ELR (cell line): Measurements from ENCODE around the gene ZNF668.
"Not testable (repeated sequence)": the region's sequence is repeated elsewhere in the genome, so short reads cannot be mapped to it uniquely, and the experiment has no call there.

Experiments used
- DNase-seq: peaks from one replicate; pipeline ENCODE4 v3.0.0-alpha.2; 2015; ENCODE audit warnings: low read depth

The ZNF668 gene

DNA sequence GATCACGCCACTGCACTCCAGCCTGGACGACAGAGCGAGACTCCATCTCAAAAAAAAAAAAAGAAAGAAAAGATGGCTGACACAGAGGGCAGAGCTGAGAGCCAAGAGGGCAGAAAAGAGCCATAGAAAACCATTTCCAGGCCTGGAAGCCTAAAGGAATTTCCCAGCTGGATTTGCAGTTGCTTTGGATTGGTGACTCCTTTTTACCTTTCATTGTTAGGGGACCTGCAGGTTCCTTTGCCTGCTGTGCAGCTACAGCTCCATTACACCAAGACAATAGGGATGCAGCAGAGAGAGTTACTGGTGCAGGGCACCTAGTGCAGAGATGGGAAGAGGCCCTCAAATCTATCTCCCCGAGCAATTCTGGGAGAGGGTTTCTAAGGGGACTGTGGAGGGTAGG is 18.4 kb downstream of the ZNF668 start:
- DNase-seq = no peak

GRCh38 chr16:31052114-31052513 is 21.9 kb downstream of the ZNF668 start:
- DNase-seq = peak; percentile 98

DNA sequence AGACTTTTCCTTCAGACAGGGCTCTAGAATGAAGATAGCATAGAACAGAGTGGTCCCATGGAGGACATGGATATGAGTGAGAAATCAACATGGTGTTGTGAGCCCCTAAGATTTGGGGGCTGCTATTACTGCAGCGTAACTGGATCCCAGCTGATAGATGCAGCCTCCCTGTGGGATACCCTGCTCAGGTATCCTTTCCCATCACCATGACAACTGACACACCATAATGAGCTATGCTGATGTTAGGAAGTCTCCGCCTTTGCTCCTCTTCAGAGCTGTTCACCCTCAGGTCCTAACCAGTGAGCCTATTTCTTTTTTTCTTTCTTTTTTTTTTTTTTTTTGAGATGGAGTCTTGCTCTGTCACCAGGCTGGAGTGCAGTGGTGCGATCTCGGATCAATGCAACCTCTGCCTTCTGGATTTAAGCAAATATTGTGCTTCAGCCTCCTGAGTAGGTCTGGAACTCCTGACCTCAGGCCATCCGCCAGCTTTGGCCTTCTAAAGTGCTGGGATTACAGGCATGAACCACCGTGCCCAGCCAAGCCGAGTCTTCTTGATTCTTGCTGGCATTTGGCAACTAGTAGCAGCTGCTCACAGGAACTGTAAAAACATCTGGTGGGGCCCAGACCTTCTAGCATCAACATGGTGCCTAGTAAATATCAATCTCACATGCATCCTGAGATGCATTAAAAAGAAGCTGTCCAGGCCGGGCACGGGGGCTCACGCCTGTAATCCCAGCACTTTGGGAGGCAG is 23.6 kb downstream of the ZNF668 start:
- no peak for DNase-seq

DNA sequence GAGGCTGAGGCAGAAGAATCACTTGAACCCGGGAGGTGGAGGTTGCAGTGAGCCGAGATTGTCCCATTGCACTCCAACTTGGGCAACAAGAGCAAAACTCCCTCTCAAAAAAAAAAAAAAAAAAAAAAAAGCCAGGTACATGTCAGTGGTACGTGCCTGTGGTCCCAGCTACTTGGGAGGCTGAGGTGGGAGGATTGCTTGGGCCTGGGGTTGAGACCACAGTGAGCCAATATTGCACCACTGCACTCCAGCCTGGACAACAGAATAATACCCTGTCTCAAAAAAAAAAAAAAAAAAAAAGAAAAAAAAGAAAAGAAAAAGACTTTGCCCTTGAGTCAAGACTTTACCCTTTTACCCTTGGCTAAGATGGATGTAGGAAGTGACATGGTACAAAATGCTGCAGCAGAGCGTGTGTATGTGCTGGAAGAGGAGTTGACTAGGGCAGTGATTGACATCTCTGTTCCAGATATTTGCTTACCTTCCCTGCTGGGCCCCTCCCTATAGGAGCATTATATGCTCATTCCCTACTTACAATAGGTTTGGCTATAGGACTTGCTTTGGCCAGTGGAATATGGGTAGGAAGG is 30.1 kb downstream of the ZNF668 start:
- no peak for DNase-seq

- no peak for DNase-seq
Observed at GRCh38 chr16:31043352-31043751, 30.7 kb downstream of the ZNF668 start.

GRCh38 chr16:31042866-31043265 is 31.2 kb downstream of the ZNF668 start:
- DNase-seq = no peak

DNA sequence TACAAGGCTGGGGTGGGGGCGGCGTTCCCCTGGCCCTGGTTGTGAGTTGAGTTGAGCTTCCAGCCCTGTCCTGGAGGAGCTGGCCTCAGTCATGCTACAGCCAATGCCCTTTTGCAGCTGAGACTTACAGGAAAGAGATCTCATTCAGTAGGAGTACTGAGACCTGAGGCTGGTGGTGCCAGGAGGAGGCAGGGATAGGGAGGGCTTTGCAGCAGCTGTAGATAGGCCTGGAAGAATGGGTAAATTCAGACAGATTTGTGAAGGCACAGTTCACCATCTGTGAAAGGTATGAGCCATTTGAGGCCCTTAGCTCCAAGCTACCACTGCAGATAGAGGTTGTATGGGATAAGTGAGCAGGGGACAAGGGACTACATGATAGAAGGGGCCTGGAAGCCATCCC is 35.0 kb downstream of the ZNF668 start:
- no peak for DNase-seq

- DNase-seq = no peak
Observed at GRCh38 chr16:31036691-31037090, 37.3 kb downstream of the ZNF668 start.

DNA sequence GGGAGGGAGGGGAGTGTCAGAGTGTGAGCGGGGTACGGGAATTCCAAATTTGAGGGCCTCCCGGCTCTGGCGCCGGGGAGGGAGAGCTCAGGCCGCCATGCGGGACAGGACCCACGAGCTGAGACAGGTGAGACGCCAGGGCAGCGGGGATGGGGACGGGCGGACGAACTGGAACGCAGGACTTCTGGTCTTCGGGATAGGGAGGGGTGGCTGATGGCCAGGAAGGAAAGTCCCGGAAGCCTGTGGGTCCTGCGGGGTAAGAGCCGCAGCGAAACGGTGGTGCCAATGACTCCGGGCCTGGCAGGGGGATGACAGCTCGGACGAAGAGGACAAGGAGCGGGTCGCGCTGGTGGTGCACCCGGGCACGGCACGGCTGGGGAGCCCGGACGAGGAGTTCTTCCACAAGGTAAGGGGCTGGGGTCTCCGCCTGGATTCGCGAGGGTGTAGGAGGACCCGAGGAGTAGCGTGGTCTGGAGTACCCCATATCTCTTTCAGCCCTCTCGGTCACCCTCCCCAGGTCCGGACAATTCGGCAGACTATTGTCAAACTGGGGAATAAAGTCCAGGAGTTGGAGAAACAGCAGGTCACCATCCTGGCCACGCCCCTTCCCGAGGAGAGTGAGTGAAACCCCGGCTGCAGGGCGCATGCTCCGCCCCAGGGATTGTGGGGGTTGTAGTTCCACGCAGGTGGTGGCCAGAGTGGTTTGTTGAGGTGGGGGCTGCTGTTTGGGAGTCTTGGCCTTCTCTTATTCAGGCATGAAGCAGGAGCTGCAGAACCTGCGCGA is 40.1 kb downstream of the ZNF668 start:
- DNase-seq = peak; percentile 88

GRCh38 chr16:31032736-31033708 is 41.0 kb downstream of the ZNF668 start, which contains the start of gene STX4:
TSS of gene STX4 (plus strand) at chr16:31033558. CDS start at chr16:31033806, 248 bp downstream.
- peak; percentile 98 for DNase-seq

- no peak for DNase-seq
Observed at GRCh38 chr16:31031276-31031675, 42.8 kb downstream of the ZNF668 start.

- DNase-seq = no peak
Observed at GRCh38 chr16:31029272-31029671, 44.8 kb downstream of the ZNF668 start.

GRCh38 chr16:31025339-31025738 is 48.7 kb downstream of the ZNF668 start:
- DNase-seq = no peak

- DNase-seq = no peak
Observed at GRCh38 chr16:31023627-31024226, 50.3 kb downstream of the ZNF668 start.

DNA sequence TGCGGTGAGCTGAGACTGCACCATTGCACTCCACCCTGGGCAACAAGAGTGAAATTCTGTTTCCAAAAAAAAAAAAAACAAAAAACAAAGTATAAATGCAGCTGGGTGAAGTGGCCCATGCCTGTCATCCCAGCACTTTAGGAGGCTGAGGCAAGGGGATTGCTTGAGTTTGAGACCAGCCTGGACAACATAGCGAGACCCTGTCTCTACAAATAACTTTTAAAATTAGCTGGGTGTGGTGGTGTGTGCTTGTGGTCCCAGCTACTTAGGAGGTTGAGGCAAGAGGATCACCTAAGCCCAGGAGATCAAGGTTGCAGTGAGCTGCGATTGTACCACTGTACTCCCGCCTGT is 50.8 kb downstream of the ZNF668 start:
- DNase-seq = no peak

DNA sequence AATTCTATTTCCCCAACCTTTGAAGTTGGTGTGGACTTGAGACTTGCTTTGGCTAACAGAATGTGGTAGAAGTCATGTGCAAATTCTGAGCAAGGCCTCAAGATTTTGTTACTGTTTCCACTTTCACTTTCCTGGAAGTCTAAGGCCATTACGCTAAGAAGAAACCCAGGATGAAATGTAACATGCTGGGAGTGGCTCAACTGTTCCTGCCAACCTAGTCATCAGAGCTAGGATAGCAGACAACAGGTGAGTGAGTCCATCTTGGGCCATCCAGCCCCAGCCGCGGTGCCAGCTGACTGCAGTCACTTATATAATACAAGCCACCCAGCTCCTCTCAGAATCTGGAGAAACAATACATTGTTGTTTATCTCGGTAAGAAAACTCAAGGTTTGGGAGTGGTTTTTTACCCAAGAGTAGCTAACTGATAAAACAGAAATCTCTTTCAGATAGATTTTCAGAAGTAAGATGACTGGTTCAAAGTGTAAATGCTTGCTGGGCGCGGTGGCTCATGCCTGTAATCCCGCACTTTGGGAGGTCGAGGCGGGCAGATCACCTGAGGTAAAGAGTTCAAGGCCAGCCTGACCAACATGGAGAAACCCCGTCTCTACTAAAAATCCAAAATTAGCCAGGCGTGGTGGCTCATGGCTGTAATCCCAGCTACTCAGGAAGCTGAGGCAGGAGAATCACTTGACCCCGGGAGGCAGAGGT is 51.3 kb downstream of the ZNF668 start:
- no peak for DNase-seq

GRCh38 chr16:31020536-31020935 is 53.5 kb downstream of the ZNF668 start:
- DNase-seq = no peak

DNA sequence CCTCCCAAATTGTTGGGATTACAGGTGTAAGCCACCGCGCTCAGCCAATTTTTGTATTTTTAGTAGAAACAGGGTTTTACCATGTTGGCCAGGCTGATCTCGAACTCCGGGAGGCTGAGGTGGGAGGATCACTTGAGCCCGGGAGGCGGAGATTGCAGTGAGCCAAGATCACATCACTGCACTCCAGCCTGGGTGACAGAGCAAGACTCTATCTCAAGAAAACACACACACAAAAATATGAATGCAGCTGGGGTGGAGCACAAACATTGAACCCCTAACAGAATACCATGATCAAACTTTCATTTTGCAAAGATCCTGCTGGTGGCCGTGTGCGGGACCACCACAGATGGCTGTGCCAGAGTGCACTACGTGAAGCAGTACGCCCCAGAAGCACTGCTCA is 56.3 kb downstream of the ZNF668 start:
- not testable (repeated sequence) for DNase-seq

- DNase-seq = peak; percentile 36
Observed at GRCh38 chr16:31016018-31016417, 58.0 kb downstream of the ZNF668 start.

- not testable (repeated sequence) for DNase-seq
Observed at GRCh38 chr16:31013292-31013691, 60.7 kb downstream of the ZNF668 start.

DNA sequence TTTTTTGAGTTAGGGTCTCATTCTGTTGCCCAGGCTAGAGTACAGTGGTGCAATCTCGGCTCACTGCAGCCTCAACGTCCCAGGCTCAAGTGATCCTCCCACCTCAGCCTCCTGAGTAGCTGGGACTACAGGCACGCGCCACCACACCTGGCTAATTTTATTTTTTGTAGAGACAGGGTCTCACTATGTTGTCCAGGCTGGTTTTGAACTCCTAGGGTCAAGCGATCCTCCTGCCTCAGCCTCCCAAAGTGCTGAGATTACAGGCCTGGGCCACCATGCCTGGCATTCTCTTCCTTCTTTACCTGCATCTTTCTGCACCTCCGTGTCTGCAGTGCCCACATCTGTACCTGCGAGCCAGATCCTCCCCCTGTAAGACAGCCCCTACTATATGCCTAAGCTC is 62.2 kb downstream of the ZNF668 start:
- not testable (repeated sequence) for DNase-seq
